Kidney (tissue), 14 donors: Measurements from ENCODE around the gene PCYT2. TPM values are rescaled to one million over a fixed set of nuclear protein-coding genes. Genes with fewer than 3 reads are reported as not detected.

Experiments used
- DNase-seq, 5 donors: peaks; one replicate each; pipeline ENCODE4 v3.0.0-alpha.2; 2013 to 2020
- FAIRE-seq: peaks from 2 replicates; lab custom pipeline; 2012; peaks lifted over from hg19 to GRCh38; lab: Jason Lieb, UNC
- H3K27ac ChIP-seq, 2 donors: one replicate each; pipeline ENCODE4 v1.7.0; 2013; ENCODE audit warnings: low read depth in 2 of 2, low read length in 2 of 2, inconsistent platforms in 1 of 2
- H3K27me3 ChIP-seq: one replicate; pipeline ENCODE4 v1.7.1; 2013; ENCODE audit warnings: low read length, inconsistent platforms; ENCODE audit not compliant: control insufficient read depth, insufficient read depth
- H3K36me3 ChIP-seq, 3 donors: one replicate each; pipeline versions ENCODE4 v1.7.0 to v1.7.1; 2013; ENCODE audit warnings: low read length in 3 of 3, control low read depth in 1 of 3, inconsistent platforms in 1 of 3; ENCODE audit not compliant: insufficient read depth in 3 of 3, control insufficient read depth in 2 of 3
- H3K4me1 ChIP-seq, 3 donors: one replicate each; pipeline versions ENCODE4 v1.7.0 to v1.7.1; 2013; ENCODE audit warnings: low read length in 3 of 3, inconsistent platforms in 1 of 3, low read depth in 1 of 3; ENCODE audit not compliant: control insufficient read depth in 2 of 3, insufficient read depth in 2 of 3
- H3K4me3 ChIP-seq, 3 donors: one replicate each; pipeline versions ENCODE4 v1.7.0 to v1.8.1; 2013; ENCODE audit warnings: low read length in 3 of 3, control low read depth in 1 of 3, inconsistent platforms in 1 of 3
- H3K9ac ChIP-seq, 3 donors: one replicate each; pipeline versions ENCODE4 v1.7.0 to v1.7.1; 2013; ENCODE audit warnings: low read length in 3 of 3, control low read depth in 1 of 3, inconsistent platforms in 1 of 3
- H3K9me3 ChIP-seq, 3 donors: one replicate each; pipeline versions ENCODE4 v1.7.0 to v1.7.1; 2013; ENCODE audit warnings: low read length in 3 of 3, control low read depth in 1 of 3, inconsistent platforms in 1 of 3; ENCODE audit not compliant: control insufficient read depth in 2 of 3, insufficient read depth in 1 of 3
- intact Hi-C: fragments of 100-400 bp; cut with DNase I; formaldehyde crosslinking; loops from one replicate; pipeline ENCODE4 v1.11.1; 2022
- polyA plus RNA-seq: library from polyadenylated mRNA; stranded (reverse); fragments of 350-450 nt; fragmentation: Illumina TruSeq; extraction: RNeasy Lipid Tissue Mini Kit (QIAGEN cat#74804); gene quantifications from one replicate; pipeline ENCODE4 v1.2.3, GENCODE V29; 2014; ENCODE audit warnings: low read depth, low replicate concordance; ENCODE audit not compliant: insufficient read depth
- total RNA-seq: library from RNA; stranded (reverse); fragmentation: NEBNext Ultra II Directional; extraction: Animal tissue kit (Norgen Biotek cat#: 25700); gene quantifications from one replicate; pipeline ENCODE4 v1.2.1, GENCODE V29; 2021
- TF ChIP-seq, protein P1 (sequence below): IDR thresholded peaks from 3 replicates; pipeline ENCODE4 v1.5.1; 2012; ENCODE audit warnings: mild to moderate bottlenecking, moderate library complexity, borderline replicate concordance; ENCODE audit not compliant: insufficient read depth; ENCODE audit errors: extremely low read depth
- donor health status: control.
- donor health status: control.
- donor health status: control.
- donor health status: control.
- donor health status: control.
- donor health status: DM: yes; HTN: yes; CAD: no.
- donor health status: Normal renal cell carcinoma (clear cell type).

PCYT2 gene
- total and polyA plus RNA-seq, 2 donors from 2014 or later: 28.4 to 104 TPM

DNA sequence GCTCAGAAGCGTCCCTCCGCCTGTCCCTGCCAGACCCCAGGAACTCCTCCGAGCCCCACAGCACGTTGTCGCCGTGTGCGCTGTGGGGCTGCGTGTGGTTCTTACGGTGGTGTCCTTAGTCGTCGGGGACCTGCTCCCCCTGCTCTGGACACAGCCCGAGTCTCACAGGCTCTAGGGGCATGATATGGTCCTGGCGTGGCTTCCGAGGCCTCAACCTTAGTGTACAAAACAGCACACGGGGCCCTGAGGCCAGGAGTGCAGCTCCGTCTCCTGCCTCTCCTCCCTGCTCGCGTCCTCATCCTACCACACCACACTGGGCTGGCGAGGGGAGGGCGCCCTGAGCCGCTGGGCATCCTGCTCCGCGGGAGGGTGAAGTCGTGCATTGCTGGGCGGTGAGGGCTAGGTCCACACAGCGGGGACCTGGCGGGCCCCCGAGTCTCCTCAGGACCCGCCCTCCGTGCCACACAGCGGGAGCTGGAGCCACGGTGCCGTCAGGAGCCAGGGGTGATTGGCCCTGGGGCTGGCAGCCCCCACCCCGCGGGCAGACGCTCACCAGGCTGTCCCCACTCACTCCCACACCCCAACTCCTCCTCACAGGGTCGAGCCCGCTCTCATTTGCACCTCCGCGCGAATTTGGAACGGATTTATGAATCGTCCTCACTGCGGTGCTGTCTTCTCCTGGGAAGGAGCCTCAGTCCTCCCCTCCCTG is 17.5 kb upstream of the PCYT2 start:
- Histone ChIP-seq H3K9ac (no peak overlapping the region), H3K36me3 (no peaks in the 10 kb centered on the region), H3K9me3 (no peaks in the 10 kb centered on the region), H3K27ac (no peak overlapping the region), H3K27me3 (no peaks in the 10 kb centered on the region), H3K4me1 (peaks cover 0 to 28% (median 22%) of the 10 kb centered on the region in 3 donors), H3K4me3 (peak overlapping the region in 1 of 3 donors; percentile 48)
- intact Hi-C loops: no loop called here
- TF ChIP-seq, protein P1, sequence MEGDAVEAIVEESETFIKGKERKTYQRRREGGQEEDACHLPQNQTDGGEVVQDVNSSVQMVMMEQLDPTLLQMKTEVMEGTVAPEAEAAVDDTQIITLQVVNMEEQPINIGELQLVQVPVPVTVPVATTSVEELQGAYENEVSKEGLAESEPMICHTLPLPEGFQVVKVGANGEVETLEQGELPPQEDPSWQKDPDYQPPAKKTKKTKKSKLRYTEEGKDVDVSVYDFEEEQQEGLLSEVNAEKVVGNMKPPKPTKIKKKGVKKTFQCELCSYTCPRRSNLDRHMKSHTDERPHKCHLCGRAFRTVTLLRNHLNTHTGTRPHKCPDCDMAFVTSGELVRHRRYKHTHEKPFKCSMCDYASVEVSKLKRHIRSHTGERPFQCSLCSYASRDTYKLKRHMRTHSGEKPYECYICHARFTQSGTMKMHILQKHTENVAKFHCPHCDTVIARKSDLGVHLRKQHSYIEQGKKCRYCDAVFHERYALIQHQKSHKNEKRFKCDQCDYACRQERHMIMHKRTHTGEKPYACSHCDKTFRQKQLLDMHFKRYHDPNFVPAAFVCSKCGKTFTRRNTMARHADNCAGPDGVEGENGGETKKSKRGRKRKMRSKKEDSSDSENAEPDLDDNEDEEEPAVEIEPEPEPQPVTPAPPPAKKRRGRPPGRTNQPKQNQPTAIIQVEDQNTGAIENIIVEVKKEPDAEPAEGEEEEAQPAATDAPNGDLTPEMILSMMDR: no peak
- FAIRE-seq (no peak), DNase-seq (peak in 2 of 5 donors; percentile 40 to 71)

DNA sequence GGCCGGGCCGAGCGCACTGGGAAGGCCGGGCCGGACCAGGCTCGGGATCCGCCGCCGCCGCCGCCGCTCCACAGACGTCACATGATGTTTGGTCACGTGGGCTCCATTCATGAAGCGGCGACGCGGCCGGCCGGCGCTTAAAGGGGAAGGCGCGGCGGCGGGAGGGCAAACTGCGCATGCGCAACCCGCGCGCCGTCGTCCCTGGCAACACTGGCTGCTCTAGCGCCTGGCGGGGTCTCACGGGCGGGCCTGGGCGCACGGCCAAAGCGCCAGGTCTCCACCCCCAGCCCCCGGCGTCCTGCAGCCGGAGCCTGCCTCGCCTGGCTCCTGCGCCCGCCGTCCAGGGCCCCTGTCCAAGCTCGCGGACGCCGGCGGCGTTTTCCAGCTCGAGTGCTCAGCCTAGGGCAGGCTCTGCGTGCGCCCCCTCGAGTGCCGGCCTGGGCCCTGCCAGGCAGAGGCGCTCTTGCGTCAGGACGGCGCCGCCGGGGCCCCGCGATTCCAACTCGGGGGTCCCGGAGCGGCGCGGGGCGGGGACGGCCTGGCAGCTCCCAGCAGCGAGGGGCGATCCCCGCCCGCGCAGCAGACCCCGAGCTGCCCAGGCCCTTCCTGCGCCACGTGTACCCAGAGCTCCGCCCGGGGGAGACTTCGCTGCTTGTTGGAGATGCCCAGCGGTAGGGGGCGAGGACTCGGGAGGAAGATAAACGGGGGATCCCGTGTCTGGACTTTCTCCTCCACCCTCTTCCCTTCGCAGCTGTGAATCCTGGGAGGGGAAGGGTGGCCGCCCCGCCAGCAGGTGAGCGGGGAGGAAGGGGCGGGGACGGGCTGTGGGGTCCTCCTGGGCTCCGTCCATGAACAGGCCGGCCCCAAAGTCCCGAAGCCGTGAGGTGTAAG is 16.7 kb upstream of the PCYT2 start, which contains the start of gene MAFG:
TSS of gene MAFG (minus strand) at position 83 of the 891 bp plus-strand sequence. CDS start 4,550 bp downstream, outside the sequence.
- Histone ChIP-seq H3K27ac (peak within 1 kb of the TSS; percentile 78 to 91), H3K4me3 (peak within 1 kb of the TSS in 2 of 3 donors; percentile 59 to 68), H3K9me3 (no peaks in the 10 kb centered on the region), H3K9ac (peak within 1 kb of the TSS in 2 of 3 donors; percentile 25 to 80), H3K4me1 (peaks cover 0 to 33% (median 23%) of the 10 kb centered on the region in 3 donors), H3K36me3 (no peaks in the 10 kb centered on the region), H3K27me3 (no peaks in the 10 kb centered on the region)
- FAIRE-seq (no peak), DNase-seq (peak; percentile 95 to 99 (median 97))
- intact Hi-C loops: no loop called here
- TF ChIP-seq, protein P1: no peak

DNA sequence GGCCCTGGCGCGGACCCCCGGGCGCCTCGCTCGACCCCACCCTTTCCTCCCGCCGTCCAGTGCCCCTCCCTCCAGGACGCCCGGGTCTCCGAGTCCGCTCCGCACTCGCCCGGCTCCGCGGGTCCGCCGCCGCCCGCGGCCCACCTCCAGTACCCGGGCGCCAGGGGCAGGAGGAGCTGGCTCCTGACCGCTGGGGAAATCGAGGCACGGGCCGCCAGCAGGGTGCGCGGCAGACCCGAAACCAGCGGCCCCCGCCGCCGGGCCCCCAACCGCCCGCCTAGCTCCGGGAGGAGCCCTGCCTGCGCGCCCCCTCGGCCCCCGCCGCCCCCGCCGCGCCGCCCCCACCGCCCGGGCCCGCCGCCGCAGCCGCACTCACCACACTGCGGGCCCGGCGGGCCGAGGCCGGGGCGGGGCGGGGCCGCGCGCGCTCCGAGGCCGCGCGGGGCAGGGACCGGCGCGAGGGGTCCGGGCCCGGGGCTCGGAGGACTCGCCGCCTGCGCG is 16.0 kb upstream of the PCYT2 start:
- Histone ChIP-seq H3K9me3 (no peaks in the 10 kb centered on the region), H3K4me3 (peak overlapping the region in 2 of 3 donors; percentile 59 to 68), H3K4me1 (peaks cover 0 to 37% (median 23%) of the 10 kb centered on the region in 3 donors), H3K27me3 (no peaks in the 10 kb centered on the region), H3K9ac (peak overlapping the region in 2 of 3 donors; percentile 25 to 80), H3K27ac (peak overlapping the region; percentile 78 to 91), H3K36me3 (peaks cover 0 to 2% (median 2%) of the 10 kb centered on the region in 3 donors)
- FAIRE-seq (no peak), DNase-seq (no peak)
- TF ChIP-seq, protein P1: no peak
- intact Hi-C loops: no loop called here
